SK-N-MC (cell line): ENCODE results near the gene DPF3.

Source experiments
- EZH2 ChIP-seq: fragments of 200-600 bp; sonication (generic); IDR thresholded peaks from one replicate; pipeline ENCODE4 v1.6.1; 2017; ENCODE audit warnings: antibody characterized with exemption
- FOXP2 ChIP-seq: optimal IDR thresholded peaks from 2 replicates; pipeline ENCODE3; 2011; ENCODE audit warnings: mild to moderate bottlenecking, moderate library complexity; ENCODE audit not compliant: insufficient read depth; ENCODE audit errors: extremely low read length, control extremely low read depth
- POLR2AphosphoS5 ChIP-seq: IDR thresholded peaks from 2 replicates; pipeline ENCODE4 v1.6.1; 2012; ENCODE audit warnings: mild to moderate bottlenecking, low read depth, low read length, borderline replicate concordance

DNA sequence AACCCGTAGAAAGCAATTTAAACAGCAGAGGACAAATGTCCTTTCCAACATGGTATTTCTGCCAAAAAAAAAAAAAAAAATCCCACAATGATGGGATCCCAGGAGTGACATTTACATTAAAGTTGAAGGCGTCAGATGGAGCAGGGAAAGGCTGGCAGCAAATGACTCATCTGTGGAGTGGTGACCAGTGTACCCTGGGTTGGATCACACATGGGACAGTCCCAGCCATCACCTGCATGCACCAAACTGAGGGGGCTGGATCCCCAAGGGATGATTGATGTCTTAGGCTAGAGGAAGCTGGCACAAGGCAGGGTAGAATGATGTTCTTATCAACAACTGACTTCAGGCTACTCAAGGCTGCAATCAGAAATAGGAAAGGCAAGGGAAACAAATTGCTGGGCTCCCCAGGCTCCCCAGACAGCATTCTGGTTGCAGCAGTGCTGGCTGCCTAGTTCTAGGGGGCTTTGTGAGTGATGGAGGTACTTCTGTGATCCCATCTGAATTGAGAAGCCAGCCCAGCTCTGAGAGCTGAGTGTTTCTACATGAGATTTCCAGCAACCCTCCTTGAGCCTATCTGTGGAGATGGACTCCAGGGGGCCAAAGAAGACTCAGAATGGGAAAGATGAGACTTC is 117.9 kb downstream of the DPF3 start:
- TF ChIP-seq EZH2 (no peak), POLR2AphosphoS5 (no peak), FOXP2 (no peak)
